B cell (primary cell): Measurements from ENCODE around the gene PHACTR3. TPM values are rescaled to one million over a fixed set of nuclear protein-coding genes. Genes with fewer than 3 reads are reported as not detected.

ENCODE experiments used
- ATAC-seq: fragments of 200-7000 bp; cut with Tn5 transposase; one replicate; pipeline ENCODE4 v1.10.0; 2021; ENCODE audit warnings: low read depth, mild to moderate bottlenecking, moderate number of reproducible peaks, moderate library complexity
- CTCF ChIA-PET: fragments of 350-600 bp; sonication (Branson Sonifier 250); formaldehyde crosslinking; loops from one replicate; lab custom pipeline; 2021; ENCODE audit warnings: antibody characterized with exemption, inconsistent platforms; lab: Charles Lee
- POLR2A ChIA-PET: fragments of 350-600 bp; sonication (Branson Sonifier 250); formaldehyde crosslinking; loops from one replicate; lab custom pipeline; 2021; ENCODE audit warnings: antibody characterized with exemption; lab: Charles Lee
- DNase-seq: peaks from one replicate; pipeline ENCODE4 v3.0.0; 2013
- H2AFZ ChIP-seq: 2 replicates; pipeline ENCODE4 v1.6.1; 2012; ENCODE audit warnings: mild to moderate bottlenecking, low read depth, low read length; ENCODE audit not compliant: insufficient read depth, poor library complexity, severe bottlenecking
- H3K27ac ChIP-seq, 2 donors: 1 replicate in 1 of 2; 2 replicates in 1 of 2; pipeline ENCODE4 v1.5.1; 2012 to 2013; ENCODE audit warnings: low read length in 2 of 2, mild to moderate bottlenecking in 2 of 2, moderate library complexity in 1 of 2
- H3K27me3 ChIP-seq, 4 experiments: fragments of 200-600 bp in 1 of 4; sonication (generic) in 1 of 4; replicated peaks in 1 of 4; 1 replicate in 2 of 4; 2 replicates in 2 of 4; pipeline versions ENCODE4 v1.6.1 to v1.7.0; 2013 to 2016; ENCODE audit warnings: low read length in 3 of 4, mild to moderate bottlenecking in 2 of 4, mixed read lengths in 1 of 4, moderate library complexity in 1 of 4; ENCODE audit not compliant: insufficient read depth in 4 of 4, control insufficient read depth in 3 of 4; ENCODE audit errors: control extremely low read depth in 1 of 4
- H3K36me3 ChIP-seq, 2 experiments: replicated peaks in 1 of 2; 1 replicate in 1 of 2; 2 replicates in 1 of 2; pipeline versions ENCODE4 v1.6.1 to v1.7.1; 2013; ENCODE audit warnings: low read length in 1 of 2; ENCODE audit not compliant: insufficient read depth in 2 of 2, control insufficient read depth in 1 of 2; ENCODE audit errors: control extremely low read depth in 1 of 2, extremely low read depth in 1 of 2
- H3K4me1 ChIP-seq, 2 donors: fragments of 200-600 bp in 1 of 2; sonication (generic) in 1 of 2; 1 replicate in 1 of 2; 2 replicates in 1 of 2; pipeline versions ENCODE4 v1.5.1 to v1.6.1; 2013 to 2017; ENCODE audit warnings: low read length in 2 of 2; ENCODE audit not compliant: control insufficient read depth in 2 of 2, insufficient read depth in 2 of 2
- H3K4me2 ChIP-seq: replicated peaks from 2 replicates; pipeline ENCODE3; 2012; ENCODE audit warnings: mild to moderate bottlenecking, low read depth, low read length; ENCODE audit not compliant: poor library complexity, severe bottlenecking
- H3K4me3 ChIP-seq, 5 experiments: fragments of 200-600 bp in 1 of 5; sonication (generic) in 1 of 5; 1 replicate in 3 of 5; 2 replicates in 2 of 5; pipeline versions ENCODE4 v1.5.1 to v1.7.0; 2011 to 2016; ENCODE audit warnings: low read length in 4 of 5, mild to moderate bottlenecking in 4 of 5, low read depth in 2 of 5, control low read depth in 1 of 5, moderate library complexity in 1 of 5; ENCODE audit not compliant: insufficient read depth in 1 of 5; ENCODE audit errors: control extremely low read depth in 1 of 5, extremely low read depth in 1 of 5
- H3K79me2 ChIP-seq: fragments of 200-600 bp; sonication (generic); one replicate; pipeline ENCODE4 v1.6.0; 2016; ENCODE audit warnings: low read length; ENCODE audit not compliant: control insufficient read depth, insufficient read depth
- H3K9ac ChIP-seq: fragments of 200-600 bp; sonication (generic); 2 replicates; pipeline ENCODE4 v1.6.1; 2017; ENCODE audit warnings: mild to moderate bottlenecking, low read length, moderate library complexity
- H3K9me3 ChIP-seq, 3 donors: one replicate each; pipeline versions ENCODE4 v1.6.1 to v1.7.1; 2013; ENCODE audit warnings: low read length in 2 of 3; ENCODE audit not compliant: control insufficient read depth in 2 of 3, insufficient read depth in 1 of 3; ENCODE audit errors: control extremely low read depth in 1 of 3
- H4K20me1 ChIP-seq: 2 replicates; pipeline ENCODE4 v1.6.0; 2012; ENCODE audit warnings: mild to moderate bottlenecking, low read length; ENCODE audit not compliant: insufficient read depth, control insufficient read depth, poor library complexity, severe bottlenecking
- H3K27ac Mint-ChIP-seq: one replicate; pipeline ENCODE4 v1.8.0; 2021; ENCODE audit warnings: mixed read lengths
- H3K27me3 Mint-ChIP-seq: one replicate; pipeline ENCODE4 v1.8.0; 2021; ENCODE audit warnings: mixed read lengths
- H3K4me1 Mint-ChIP-seq: one replicate; pipeline ENCODE4 v1.8.0; 2021; ENCODE audit warnings: mixed read lengths
- H3K4me3 Mint-ChIP-seq: one replicate; pipeline ENCODE4 v1.8.0; 2021; ENCODE audit warnings: mixed read lengths
- H3K9me3 Mint-ChIP-seq: one replicate; pipeline ENCODE4 v1.8.0; 2022; ENCODE audit warnings: mixed read lengths; ENCODE audit not compliant: insufficient read depth
- CTCF ChIP-seq: fragments of 200-600 bp; IDR thresholded peaks from one replicate; pipeline ENCODE4 v1.8.0; 2022; ENCODE audit warnings: antibody characterized with exemption, mild to moderate bottlenecking
- EZH2 ChIP-seq: IDR thresholded peaks from 2 replicates; pipeline ENCODE4 v1.6.1; 2012; ENCODE audit warnings: borderline replicate concordance, low read depth, mild to moderate bottlenecking, moderate library complexity, low read length; ENCODE audit not compliant: insufficient read depth, poor library complexity, severe bottlenecking
- WGBS: methylation state at CpG from one replicate; pipeline ENCODE4 v1.1.5; 2013; ENCODE audit warnings: missing lambda C conversion rate; ENCODE audit not compliant: insufficient coverage; 5-methylcytosine and 5-hydroxymethylcytosine counted together
- intact Hi-C: fragments of 100-400 bp; cut with micrococcal nuclease; formaldehyde crosslinking; loops from one replicate; pipeline ENCODE4 v1.10.0; 2022
- polyA plus RNA-seq: library from polyadenylated mRNA; depleted of rRNA; stranded (reverse); fragments of >200 nt; gene quantifications from 2 replicates; pipeline ENCODE4 v1.2.3, GENCODE V29; 2012
- total RNA-seq, 2 donors: library from RNA; stranded (reverse); fragments of 120-200 nt in 1 of 2; gene quantifications; 1 replicate in 1 of 2; 2 replicates in 1 of 2; pipeline versions ENCODE4 v1.2.3 to v1.2.4, GENCODE V29; 2013 to 2022

Gene PHACTR3
- total and polyA plus RNA-seq, 2 donors (not counting 1 experiment from before 2014, with no cell fraction given): not detected

GRCh38 chr20:59652381-59652780 lies 48.0 kb downstream of the PHACTR3 start:
- ChIA-PET CTCF (no interaction called here), POLR2A (no interaction called here)

GRCh38 chr20:59656417-59656816 lies 52.1 kb downstream of the PHACTR3 start:
- intact Hi-C loops: no loop called here
- no peak for ATAC-seq
- no peak overlapping the region for H3K9ac ChIP-seq
- peaks cover 7 to 11% (median 10%) of the 10 kb centered on the region in 3 donors for H3K9me3 ChIP-seq
- H2AFZ ChIP-seq: no peak overlapping the region
- no peaks in the 10 kb centered on the region for H3K27me3 ChIP-seq
- no peaks in the 10 kb centered on the region for H4K20me1 ChIP-seq
- H3K4me1 Mint-ChIP-seq: no peaks in the 10 kb centered on the region
- no peaks in the 10 kb centered on the region for H3K36me3 ChIP-seq
- POLR2A ChIA-PET: no interaction called here
- H3K4me3 ChIP-seq: no peak overlapping the region
- H3K27ac ChIP-seq: no peak overlapping the region
- H3K4me1 ChIP-seq: no peaks in the 10 kb centered on the region
- no peak for DNase-seq
- H3K9me3 Mint-ChIP-seq: peaks cover 15% of the 10 kb centered on the region
- no peaks in the 10 kb centered on the region for H3K79me2 ChIP-seq
- H3K4me2 ChIP-seq: no peak overlapping the region
- TF ChIP-seq EZH2 (no peak), CTCF (no peak)
- peaks cover 4% of the 10 kb centered on the region for H3K27me3 Mint-ChIP-seq
- H3K27ac Mint-ChIP-seq: no peak overlapping the region
- CTCF ChIA-PET: no interaction called here
- H3K4me3 Mint-ChIP-seq: no peak overlapping the region

More at GRCh38 chr20:59652381-59652780, 48.0 kb downstream of the PHACTR3 start:
- Mint-ChIP-seq H3K4me1 (no peaks in the 10 kb centered on the region), H3K4me3 (no peak overlapping the region), H3K27me3 (no peaks in the 10 kb centered on the region), H3K27ac (no peak overlapping the region), H3K9me3 (peaks cover 2% of the 10 kb centered on the region)
- DNase-seq (no peak), ATAC-seq (no peak)
- peaks cover 0 to 2% (median under 1%) of the 10 kb centered on the region in 3 donors for H3K9me3 ChIP-seq
- H3K79me2 ChIP-seq: no peaks in the 10 kb centered on the region
- no peaks in the 10 kb centered on the region for H3K4me1 ChIP-seq
- no peaks in the 10 kb centered on the region for H4K20me1 ChIP-seq
- H3K4me2 ChIP-seq: no peak overlapping the region
- H3K27ac ChIP-seq: no peak overlapping the region
- TF ChIP-seq EZH2 (no peak), CTCF (no peak)
- WGBS: no CpG with 5 or more reads among the region's 2 CpGs
- H3K36me3 ChIP-seq: no peaks in the 10 kb centered on the region
- no peaks in the 10 kb centered on the region for H3K27me3 ChIP-seq
- no peak overlapping the region for H3K9ac ChIP-seq
- no peak overlapping the region for H2AFZ ChIP-seq
- no peak overlapping the region for H3K4me3 ChIP-seq
- intact Hi-C loops: no loop called here
